Measurements from ENCODE around the gene IPO8.
"Not testable (repeated sequence)": the region's sequence is repeated elsewhere in the genome, so short reads cannot be mapped to it uniquely, and the experiment has no call there.

The IPO8 gene

DNA sequence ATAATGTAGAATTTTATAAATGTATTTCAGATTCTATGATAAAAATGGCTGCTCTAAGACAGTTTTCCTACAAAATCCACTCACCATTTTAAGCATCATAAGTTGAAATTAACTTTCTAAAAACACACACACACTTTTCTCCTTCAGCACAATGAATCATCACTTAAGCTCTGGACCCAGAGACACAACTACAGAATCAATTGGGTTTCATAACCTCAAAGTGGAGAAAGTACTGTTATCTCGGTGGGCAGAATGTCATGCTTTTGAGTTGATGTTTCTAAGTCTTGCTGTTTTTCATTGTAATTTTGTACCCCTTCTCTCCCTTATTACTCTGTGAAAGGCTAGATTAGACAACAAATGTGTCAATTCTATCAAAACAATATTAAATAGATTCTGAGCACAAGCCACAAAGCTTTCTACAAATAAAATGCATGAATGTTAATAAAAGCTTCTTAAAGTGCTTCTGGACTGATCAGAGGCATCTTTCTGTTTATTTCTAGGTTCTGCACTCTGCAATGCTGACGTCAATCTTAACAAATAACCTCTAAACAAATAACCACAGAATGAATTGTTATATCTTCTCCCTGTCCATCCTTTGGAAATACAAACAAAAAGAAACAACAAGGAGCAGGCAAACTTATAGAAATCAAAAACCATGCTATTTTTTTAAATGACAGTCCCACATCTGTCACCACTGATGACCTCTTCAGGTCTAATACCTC lies 8.2 kb downstream of the IPO8 start:
- FAIRE-seq = no peak

DNA sequence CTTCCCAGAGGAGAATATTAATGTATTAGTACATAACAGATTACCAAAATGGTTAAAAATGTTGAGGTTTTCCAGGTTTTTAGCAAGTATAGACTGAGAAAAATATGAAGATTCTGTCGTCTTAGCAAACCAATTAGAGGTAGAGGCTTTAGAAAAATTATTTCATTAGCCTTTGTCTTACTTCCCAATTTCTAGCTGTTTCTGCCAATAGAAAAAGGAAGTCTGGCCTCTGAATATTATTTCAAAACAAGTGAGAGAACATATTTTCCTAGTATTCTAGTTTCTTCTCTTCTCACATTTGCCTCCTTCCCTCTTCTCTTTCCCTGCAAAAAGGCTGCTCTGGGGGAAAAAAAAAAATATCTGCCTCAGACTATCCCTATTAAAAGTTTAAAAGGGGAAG lies 16.4 kb downstream of the IPO8 start:
- FAIRE-seq = no peak

DNA sequence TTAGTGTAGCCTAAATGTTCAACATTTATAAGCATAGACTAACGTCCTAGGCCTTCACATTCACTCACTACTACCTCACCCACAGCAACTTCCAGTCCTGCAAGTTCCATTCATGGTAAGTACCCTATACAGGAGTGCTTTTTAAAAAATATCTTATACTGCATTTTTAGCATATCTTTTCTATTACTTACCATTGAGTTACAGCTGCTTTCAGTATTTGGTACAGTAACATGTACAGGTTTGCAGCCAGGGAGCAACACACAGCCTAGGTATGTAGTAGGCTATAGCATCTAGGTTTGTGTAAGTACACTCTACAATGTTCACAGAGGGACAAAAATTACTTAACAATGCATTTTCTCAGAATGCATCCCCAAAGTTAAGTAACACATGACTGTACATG lies 17.4 kb downstream of the IPO8 start:
- FAIRE-seq = no peak

DNA sequence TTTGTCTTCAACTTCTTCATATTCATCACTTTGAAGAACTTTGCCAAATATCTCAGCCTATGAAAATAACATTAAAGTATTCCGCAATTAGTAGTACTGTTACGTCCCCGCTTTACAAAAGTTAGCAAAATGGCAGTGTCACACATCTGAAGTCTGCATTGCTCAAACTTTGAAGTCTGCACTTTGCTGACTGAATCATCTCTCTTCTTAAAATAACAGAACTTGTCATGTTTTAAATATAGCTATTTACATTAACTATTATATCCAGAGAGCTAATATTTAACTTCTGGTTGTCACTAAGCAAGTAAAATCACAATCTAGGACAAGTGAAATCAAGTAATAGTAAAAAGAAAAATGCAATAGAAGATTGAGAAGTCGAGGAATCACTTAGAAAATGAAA lies 34.5 kb downstream of the IPO8 start:
- FAIRE-seq = no peak

DNA sequence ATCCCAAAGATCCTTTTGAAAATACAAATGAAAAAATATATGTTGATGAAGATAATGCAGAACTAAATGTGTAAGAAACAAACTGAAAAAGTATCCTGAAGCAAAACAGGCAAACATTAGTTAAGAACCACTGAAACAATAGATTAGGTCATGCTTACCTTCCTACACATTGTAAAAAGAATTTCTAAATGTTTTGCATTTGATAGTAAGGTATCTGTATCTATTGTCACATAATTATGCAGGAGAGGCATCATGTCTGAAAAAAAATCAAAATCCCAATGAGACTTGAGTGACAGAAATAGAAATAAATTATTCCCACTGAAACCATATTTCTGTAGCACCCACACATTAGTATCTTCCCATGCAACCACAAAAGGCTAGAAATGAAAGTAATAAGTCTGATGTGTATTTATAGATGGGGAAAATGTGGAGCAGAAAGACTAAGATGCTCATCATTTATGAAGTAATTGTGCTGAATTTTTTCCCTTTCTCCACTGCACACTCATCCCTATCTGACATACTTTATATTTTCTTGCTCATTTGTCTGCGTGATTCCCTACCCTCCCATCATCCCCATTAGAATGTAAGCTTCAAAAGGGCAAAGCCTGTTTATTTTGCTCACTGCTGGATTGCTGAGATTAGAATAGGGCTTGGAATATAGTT lies 43.5 kb downstream of the IPO8 start:
- no peak for FAIRE-seq

DNA sequence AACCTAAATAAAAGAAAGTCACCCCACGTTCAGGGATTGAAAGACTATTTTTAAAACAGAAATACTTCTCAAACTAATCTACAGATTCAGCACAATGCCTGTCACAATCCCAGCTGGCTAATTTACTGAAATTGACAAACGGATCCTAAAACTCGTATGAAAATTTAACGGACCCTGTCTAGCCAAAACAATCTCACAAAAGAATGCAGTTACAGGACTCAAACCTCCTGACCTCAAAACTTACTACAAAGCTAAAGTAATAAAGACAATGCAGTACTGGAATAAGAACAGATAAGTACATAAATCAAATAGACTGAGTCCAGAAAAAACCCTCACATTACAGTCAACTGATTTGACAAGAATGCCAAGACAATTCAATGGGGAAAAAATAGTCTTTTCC lies 48.8 kb downstream of the IPO8 start:
- peak; percentile 74 for FAIRE-seq

DNA sequence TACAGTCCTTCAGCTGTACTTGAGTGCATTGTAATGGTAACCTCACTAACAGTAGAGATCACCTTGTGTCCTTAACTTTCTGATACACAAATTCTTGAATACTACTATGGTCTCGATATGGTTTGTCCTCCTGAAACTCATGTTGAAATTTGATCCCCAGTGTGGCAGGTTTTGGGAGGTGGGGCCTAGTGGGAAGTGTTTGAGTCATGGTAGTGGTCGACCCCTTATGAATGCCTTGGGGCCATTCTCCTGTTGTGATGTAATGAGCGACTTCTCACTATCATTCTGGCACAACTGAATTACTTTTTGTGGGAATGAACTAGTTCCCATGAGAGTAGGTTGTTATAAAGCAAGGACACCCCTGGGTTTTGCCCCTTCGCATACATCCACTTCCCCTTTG lies 52.3 kb downstream of the IPO8 start:
- FAIRE-seq = no peak

DNA sequence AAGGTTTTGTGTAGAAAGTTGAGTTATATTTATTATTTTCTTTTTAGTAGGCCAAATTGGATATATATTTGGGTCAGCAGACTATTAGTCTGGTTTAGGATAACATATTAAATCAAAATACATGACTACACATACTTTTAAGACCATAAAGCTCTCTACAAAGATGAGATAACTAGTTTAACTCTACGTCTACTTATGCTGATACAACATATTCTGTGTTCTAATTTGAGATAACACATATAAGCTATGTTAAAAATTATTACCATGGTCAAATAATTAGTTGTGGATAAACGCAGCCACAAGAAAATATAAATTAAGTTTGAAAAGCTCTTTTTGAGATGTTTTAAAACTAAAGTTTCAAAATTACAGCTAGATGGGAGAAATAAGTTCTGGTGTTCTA lies 55.3 kb downstream of the IPO8 start:
- FAIRE-seq = no peak

DNA sequence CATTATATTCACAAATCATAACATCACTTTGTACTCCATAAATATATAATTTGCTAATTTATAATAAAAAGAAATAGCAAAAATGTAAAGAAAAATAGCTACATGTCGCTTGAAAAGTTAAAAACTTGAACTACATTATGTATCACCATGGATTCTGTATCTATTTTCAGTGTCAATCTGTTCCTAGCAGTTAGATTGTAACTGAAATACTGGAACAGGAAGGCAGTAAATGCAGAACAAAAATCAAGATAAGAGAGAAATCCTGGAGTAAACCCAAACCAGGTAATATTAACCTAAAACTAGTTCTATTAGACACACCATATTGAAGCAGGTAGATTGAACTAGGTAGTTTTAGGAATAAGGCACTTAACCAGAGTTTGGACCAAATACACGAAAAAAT lies 60.3 kb downstream of the IPO8 start:
- FAIRE-seq = no peak

DNA sequence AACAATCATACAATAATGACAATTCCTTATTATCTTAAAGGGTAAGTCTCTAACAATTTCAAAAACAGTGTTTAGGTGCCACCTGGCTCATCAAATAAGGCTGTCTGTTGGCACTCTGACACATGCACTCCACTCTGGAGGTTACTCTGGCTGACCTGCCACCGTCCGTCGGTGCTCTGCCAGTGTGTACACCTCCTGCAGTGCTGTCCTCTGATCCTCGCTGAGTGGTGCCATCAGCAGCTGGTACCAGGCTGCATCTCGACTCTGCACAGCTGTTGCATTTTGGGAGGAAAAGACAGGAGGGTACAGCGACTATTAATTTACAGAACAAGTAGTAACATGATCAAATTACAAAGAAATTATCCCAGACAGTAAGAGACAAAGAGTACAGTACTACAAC lies 63.9 kb downstream of the IPO8 start:
- FAIRE-seq = no peak

DNA sequence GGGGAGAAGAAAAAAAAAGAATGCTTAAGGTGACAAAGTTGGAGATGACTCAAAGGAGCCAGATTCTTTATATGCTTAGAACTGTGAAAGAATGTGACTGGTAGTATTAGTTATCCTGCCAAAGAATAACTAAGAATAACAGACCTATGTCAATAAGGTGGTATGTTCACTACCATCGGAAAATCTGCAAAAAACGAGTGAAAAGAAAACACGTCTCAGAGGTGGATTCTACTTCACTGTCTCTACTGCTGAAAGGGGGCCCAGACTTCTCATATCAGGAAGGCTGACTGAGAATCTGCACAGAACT lies 64.7 kb downstream of the IPO8 start:
- FAIRE-seq = no peak

DNA sequence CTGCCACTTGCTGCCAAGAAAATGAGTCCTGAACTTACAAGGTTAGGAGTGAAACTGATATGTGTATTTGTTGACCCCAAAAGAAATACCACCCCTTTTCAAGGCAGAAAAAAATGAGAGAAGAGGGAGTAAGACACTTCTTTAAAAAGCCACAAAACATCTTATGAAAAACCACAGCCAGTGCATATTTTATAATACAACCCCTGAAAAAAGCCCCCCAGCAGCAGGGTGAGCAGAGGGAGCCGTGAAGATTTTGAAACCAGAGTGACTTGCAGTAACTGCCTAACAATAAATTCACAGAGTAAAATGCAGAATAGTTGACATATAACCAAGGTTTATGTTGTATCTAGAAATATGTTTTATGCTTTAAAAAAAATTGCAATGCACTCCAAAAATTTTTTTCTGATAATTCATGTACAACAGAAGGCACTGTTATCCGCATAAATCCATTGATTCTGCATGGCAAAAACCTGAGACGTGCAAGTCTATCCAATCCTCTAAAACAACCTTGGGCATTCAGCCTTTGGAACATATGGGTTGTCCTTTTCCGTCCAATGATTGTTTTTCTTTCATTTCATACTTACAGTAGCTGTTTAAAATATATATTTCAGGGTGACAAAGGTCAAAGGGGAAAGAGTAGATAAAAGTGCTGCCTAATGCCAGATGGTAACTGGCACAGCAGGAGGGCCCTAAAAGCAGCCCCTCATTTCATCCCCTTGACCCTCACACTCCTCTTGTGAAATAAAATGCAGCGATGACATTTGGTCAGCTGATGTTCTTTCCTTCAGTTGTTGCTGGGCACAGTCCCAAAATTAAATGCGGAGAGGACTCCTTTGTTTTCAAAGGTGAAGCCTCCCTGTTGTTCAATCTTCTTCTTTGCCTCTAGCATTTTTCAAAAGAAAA lies 65.3 kb downstream of the IPO8 start:
- no peak for FAIRE-seq

DNA sequence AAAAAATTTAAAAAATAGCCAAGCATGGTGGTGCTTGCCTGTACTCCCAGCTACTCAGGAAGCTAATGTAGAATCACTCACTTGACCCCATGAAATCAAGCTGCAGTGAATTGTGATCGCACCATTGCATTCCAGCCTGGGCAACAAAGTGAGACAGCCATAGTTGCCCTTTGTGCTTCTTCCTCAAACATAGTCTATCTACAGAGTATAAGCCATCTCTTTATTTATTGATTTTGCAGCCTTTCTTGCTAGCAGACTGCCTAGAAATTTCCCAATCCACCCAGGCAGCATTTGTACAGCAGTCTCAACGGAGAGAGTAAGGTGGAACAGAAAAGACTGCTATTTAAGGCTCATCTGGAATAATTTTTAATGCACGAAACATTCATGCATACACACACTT lies 68.8 kb downstream of the IPO8 start:
- FAIRE-seq = no peak

DNA sequence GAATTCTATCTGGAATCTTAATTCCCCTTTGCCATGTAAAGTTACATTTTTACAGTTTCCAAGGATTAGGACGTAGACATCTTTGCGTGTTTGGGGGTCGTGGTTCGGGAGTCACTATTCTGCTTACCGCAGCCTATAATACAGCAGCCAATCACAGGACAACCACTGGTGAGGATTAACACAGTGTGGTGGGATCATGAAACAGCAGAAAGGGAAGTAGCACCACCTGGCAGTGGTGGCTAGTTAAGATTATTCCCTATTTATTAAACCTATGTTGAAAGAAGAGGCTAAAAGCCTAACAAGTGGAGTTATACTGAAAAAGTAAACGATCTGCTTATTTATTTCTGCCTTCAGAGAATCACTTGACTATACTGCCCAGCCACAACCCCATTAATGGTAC lies 71.7 kb downstream of the IPO8 start:
- no peak for FAIRE-seq

DNA sequence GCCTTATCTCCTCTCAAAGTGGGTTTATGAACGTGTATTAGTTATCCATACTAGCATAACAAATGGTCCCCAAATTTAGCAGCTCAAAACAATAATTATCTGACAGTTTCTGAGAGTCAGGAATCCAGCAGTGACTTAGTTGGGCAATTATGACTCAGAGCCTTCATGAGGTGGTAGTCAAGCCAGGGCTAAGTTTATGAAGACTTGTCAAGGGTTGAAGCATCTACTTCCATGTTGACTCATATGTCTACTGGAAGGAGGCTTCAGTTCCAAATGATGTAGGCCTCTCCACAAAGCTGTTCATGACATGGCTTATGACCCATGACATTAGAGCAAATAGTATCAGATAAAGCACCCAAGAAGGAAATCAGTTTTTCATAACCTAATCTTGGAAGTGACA lies 73.2 kb downstream of the IPO8 start:
- FAIRE-seq = no peak

DNA sequence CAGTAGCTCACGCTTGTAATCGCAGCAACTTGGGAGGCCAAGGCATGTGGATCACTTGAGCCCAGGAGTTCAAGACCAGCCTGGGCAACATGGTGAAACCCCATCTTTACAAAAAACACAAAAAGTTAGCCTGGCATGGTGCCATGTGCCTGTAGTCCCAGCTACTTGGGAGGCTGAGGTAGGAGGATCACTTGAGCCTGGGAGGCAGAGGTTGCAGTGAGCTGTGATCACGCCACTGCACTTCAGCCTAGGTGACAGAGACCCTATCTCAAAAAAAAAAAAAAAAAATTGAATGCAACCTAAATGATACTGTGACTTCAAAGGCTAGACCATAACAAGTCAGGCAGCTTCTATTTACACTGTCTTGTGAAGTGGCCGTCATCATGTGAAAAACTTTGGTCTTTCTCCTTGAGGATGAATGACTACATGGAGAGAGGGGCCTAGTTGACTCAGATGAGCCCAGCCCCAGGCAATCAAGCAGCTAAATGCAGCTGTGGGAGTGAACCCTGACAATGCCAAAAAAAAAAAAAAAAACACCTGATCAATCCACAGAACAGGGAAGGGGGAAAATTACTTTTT lies 73.9 kb downstream of the IPO8 start:
- not testable (repeated sequence) for FAIRE-seq

DNA sequence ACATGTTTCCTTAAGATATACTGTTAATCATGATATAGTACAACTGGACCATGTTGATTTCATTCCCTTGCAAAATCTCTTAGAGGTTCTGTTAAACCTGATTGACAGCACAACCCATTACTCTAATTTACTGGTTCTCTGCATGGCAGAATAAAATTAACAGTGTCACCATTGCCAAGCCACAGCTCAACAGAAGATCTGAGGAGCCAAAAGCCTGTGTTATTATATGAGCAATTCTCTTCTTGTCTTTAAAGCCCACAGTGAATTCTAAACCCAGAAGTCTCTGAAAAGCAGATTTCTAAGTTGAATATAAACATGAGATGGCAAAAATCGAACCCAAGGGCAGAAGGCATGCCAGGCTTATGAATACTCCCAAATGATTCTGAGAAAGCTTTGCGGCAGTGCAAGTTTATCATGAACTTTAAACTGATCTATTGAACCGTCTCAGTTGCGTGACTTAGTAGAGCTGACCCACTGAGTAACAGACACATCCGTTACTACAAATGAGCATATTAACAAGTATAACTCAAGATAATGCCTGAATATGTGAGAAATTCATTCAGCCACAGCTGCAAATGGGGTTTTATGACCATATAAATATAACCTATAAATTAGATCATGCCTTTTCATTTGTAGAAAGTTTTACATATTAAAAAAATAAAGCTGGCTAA lies 78.2 kb downstream of the IPO8 start:
- FAIRE-seq = no peak

DNA sequence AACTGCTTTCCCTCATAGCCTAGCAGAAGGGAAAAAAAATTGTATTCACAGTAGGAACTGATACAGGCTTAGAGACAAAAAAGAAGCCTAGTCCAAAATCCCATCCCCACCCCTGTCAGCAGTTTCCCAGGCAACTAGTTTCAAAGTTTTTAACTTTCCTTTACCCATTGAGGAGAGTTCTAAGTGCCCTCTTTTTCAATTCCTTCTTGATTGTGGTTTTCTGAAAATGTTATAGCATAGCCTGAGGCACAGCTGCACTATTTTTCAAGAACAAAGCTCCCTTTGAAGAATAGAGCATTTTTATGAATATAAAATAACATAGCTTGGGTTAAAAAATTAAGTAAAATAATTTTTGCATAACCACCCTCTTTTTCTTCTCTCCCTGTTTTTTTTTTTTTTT lies 81.6 kb downstream of the IPO8 start:
- no peak for FAIRE-seq

DNA sequence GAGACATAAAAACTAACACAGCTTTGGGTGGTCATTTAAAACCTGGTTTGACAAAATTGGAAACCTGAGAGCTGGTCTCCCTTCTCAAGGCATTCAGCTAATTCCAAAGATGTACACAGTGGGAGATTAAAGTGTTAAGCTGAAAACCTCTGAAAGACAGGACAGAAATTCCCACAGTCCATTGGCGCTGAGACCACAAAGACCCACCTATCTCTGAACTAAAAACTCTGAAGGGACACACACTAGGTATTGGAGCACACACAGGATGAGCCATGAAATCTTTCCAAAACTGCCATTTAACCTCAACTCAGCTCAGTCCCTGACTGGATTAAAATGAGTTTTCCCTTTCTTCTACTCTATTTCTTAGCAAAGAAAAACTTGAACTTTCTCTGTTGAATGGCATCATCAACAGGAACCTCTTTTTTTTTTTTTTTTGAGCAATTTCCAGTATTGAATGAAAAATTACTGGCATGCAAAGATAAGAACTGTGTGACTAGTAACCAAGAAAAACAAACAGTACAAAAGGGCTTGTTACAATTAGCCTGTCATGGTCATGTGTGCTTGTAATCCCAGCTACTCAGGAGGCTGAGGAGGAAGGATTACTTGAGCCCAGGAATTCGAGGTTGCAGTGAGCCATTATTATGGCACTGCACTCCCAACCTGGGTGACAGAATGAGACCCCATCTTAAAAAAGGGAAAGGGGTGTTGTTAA lies 82.4 kb downstream of the IPO8 start:
- no peak for FAIRE-seq

DNA sequence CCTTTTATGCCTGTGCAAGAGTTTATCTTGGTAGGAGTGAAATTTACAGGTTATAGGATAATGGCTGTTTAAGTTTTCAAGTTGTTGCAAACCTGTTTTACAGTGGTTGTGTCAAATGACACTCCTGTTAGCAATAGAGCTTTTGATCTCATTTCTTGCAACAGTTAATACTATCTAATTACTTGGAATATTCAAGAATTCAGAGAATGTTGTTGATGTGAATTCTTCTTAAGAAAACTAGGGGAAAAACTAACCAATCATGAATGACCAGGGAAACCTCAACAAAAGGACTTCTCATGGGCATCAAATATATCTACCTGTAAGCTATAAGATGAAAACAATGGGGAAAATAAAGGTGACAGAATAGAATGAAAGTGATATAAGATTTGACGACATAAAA lies 85.0 kb downstream of the IPO8 start:
- no peak for FAIRE-seq

DNA sequence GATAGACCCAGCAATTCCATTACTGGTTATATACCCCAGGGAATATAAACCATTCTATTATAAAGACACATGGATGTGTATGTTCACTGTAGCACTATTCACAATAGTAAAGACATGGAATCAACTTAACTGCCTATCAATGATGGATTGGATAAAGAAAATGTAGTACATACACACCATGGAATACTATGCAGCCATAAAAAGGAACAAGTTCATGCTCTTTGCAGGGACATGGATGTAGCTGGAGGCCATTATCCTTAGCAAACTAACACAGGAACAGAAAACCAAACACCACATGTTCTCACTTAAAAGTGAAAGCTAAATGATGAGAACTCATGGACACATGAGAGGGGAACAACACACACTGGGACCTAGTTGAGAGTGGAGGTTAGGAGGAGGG lies 85.8 kb downstream of the IPO8 start:
- not testable (repeated sequence) for FAIRE-seq

DNA sequence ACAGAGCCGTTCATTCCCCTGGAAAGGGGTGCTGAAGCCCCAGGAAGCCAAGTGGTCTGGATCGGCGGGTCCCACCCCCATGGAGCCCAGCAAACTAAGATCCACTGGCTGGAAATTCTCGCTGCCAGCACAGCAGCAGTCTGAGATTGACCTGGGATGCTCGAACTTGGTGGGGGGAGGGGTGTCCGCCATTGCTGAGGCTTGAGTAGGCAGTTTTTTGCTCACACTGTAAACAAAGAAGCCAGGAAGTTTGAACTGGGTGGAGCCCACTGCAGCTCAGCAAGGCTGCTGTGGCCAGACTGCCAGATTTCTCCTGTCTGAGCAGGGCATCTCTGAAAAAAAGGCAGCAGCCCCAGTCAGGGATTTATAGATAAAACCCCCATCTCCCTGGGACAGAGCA lies 91.4 kb downstream of the IPO8 start:
- FAIRE-seq = not testable (repeated sequence)
